Activated CD4-positive, alpha-beta T cell treated with anti-CD3 and anti-CD28 coated beads for 4 hours (primary cell): ENCODE measurements around the gene ITGAV.

ENCODE experiments used
- DNase-seq, 2 donors: peaks; one replicate each; pipeline ENCODE4 v3.0.0-alpha.2; 2020

Gene ITGAV

GRCh38 chr2:186725783-186726182 is 135.9 kb downstream of the ITGAV start:
- no peak for DNase-seq

- no peak for DNase-seq
Observed at GRCh38 chr2:186726938-186727337, 137.1 kb downstream of the ITGAV start.

- no peak for DNase-seq
Observed at GRCh38 chr2:186728631-186729030, 138.8 kb downstream of the ITGAV start.
